HepG2 (cell line): ENCODE results near the gene AUTS2. TPM values are rescaled to one million over a fixed set of nuclear protein-coding genes. Genes with fewer than 3 reads are reported as not detected.

ENCODE experiments used
- ATAC-seq: fragments of 200-7000 bp; cut with Tn5 transposase; 3 replicates; pipeline ENCODE4 v1.9.1; 2020; ENCODE audit warnings: mild to moderate bottlenecking, moderate library complexity
- BruUV-seq: library from RNA; stranded (reverse); fragments of 400-500 nt; replicated peaks from 2 replicates; lab custom pipeline; 2021; lab: Mats Ljungman, UMichigan
- CTCF ChIA-PET: fragments of 300-600 bp; formaldehyde crosslinking; extraction: SDS; loops from one replicate; lab custom pipeline; 2021; ENCODE audit warnings: low total read pairs, inconsistent platforms, low intra/inter-chr PET ratio; lab: Yijun Ruan, JAX
- POLR2A ChIA-PET: fragments of 350-600 bp; sonication (Branson Sonifier 250); formaldehyde crosslinking; loops from one replicate; lab custom pipeline; 2020; ENCODE audit warnings: antibody characterized with exemption, inconsistent platforms; lab: Yijun Ruan, JAX
- DNase-seq: peaks from one replicate; pipeline ENCODE4 v3.0.0-alpha.2; 2015; ENCODE audit warnings: low spot score
- FAIRE-seq: peaks from 3 replicates; lab custom pipeline; 2011; peaks lifted over from hg19 to GRCh38; lab: Jason Lieb, UNC
- H2AFZ ChIP-seq: one replicate; pipeline ENCODE4 v1.6.1; 2011; ENCODE audit warnings: low read length, inconsistent platforms
- H3K27ac ChIP-seq: fragments of 300-600 bp; 3 replicates; pipeline ENCODE4 v1.8.0; 2011; ENCODE audit warnings: mixed run types, mild to moderate bottlenecking, mixed read lengths, low read length, inconsistent platforms; ENCODE audit not compliant: insufficient read depth; ENCODE audit errors: extremely low read length
- H3K27me3 ChIP-seq, 2 experiments: fragments of 200-600 bp in 1 of 2; 2 replicates in 1 of 2; 3 replicates in 1 of 2; pipeline versions ENCODE4 v1.6.0 to v1.8.0; 2011; ENCODE audit warnings: low read length in 2 of 2, mild to moderate bottlenecking in 2 of 2, moderate library complexity in 2 of 2, inconsistent platforms in 1 of 2; ENCODE audit not compliant: insufficient read depth in 2 of 2, control insufficient read depth in 1 of 2
- H3K36me3 ChIP-seq, 2 experiments: fragments of 200-600 bp in 1 of 2; replicated peaks in 1 of 2; 2 replicates in 1 of 2; 3 replicates in 1 of 2; pipeline versions ENCODE4 v1.5.1 to v1.8.0; 2011; ENCODE audit warnings: low read length in 2 of 2, inconsistent platforms in 1 of 2; ENCODE audit not compliant: insufficient read depth in 2 of 2, control insufficient read depth in 1 of 2
- H3K4me1 ChIP-seq: 2 replicates; pipeline ENCODE4 v1.5.1; 2012; ENCODE audit warnings: low read length, inconsistent platforms; ENCODE audit not compliant: insufficient read depth
- H3K4me2 ChIP-seq: 2 replicates; pipeline ENCODE4 v1.6.0; 2011; ENCODE audit warnings: low read depth, low read length, inconsistent platforms
- H3K4me3 ChIP-seq, 3 experiments: fragments of 200-600 bp in 1 of 3; sonication (generic), shearing (Covaris generic) in 1 of 3; replicated peaks in 1 of 3; 2 replicates each; pipeline ENCODE4 v1.5.1; 2011 to 2016; ENCODE audit warnings: low read length in 3 of 3, inconsistent platforms in 2 of 3, low read depth in 2 of 3, mild to moderate bottlenecking in 2 of 3, control low read depth in 1 of 3, mixed read lengths in 1 of 3; ENCODE audit not compliant: insufficient read depth in 1 of 3
- H3K79me2 ChIP-seq: one replicate; pipeline ENCODE4 v1.6.1; 2011; ENCODE audit warnings: low read length, inconsistent platforms; ENCODE audit not compliant: insufficient read depth
- H3K9ac ChIP-seq: 2 replicates; pipeline ENCODE4 v1.6.0; 2011; ENCODE audit warnings: mild to moderate bottlenecking, low read depth, low read length, inconsistent platforms; ENCODE audit not compliant: insufficient read depth
- H3K9me3 ChIP-seq: 2 replicates; pipeline ENCODE4 v1.5.1; 2012; ENCODE audit warnings: mild to moderate bottlenecking, low read length
- H4K20me1 ChIP-seq: 2 replicates; pipeline ENCODE4 v1.6.0; 2011; ENCODE audit warnings: inconsistent platforms, mild to moderate bottlenecking, low read length, moderate library complexity; ENCODE audit not compliant: insufficient read depth
- EED ChIP-seq: sonication (generic); formaldehyde crosslinking; IDR thresholded peaks from 2 replicates; pipeline ENCODE4 v1.5.0; 2020; ENCODE audit warnings: mild to moderate bottlenecking, missing genetic modification reagents
- GATA4 ChIP-seq: sonication (generic); IDR thresholded peaks from 2 replicates; pipeline ENCODE4 v1.6.1; 2016; ENCODE audit warnings: antibody characterized with exemption, low read depth, borderline replicate concordance
- HDAC2 ChIP-seq: sonication (generic); formaldehyde crosslinking; IDR thresholded peaks from 2 replicates; pipeline ENCODE4 v1.4.0; 2020; ENCODE audit warnings: missing genetic modification reagents
- JUN ChIP-seq: sonication (generic); formaldehyde crosslinking; IDR thresholded peaks from 2 replicates; pipeline ENCODE4 v1.4.0; 2020; ENCODE audit warnings: mild to moderate bottlenecking, missing genetic modification reagents
- PLSCR1 ChIP-seq: sonication (generic); formaldehyde crosslinking; IDR thresholded peaks from 2 replicates; pipeline ENCODE4 v1.5.0; 2020; ENCODE audit warnings: missing genetic modification reagents, mild to moderate bottlenecking, borderline replicate concordance
- SAP130 ChIP-seq: IDR thresholded peaks from 2 replicates; pipeline ENCODE4 v1.6.1; 2016; ENCODE audit warnings: low read depth
- ZC3H4 ChIP-seq: sonication (generic); formaldehyde crosslinking; IDR thresholded peaks from 2 replicates; pipeline ENCODE4 v1.4.0; 2020; ENCODE audit warnings: missing genetic modification reagents, borderline replicate concordance
- ZNF326 ChIP-seq: sonication (generic); formaldehyde crosslinking; IDR thresholded peaks from 2 replicates; pipeline ENCODE4 v1.4.0; 2020; ENCODE audit warnings: missing genetic modification reagents, borderline replicate concordance
- ZNF335 ChIP-seq: sonication (generic); formaldehyde crosslinking; IDR thresholded peaks from 2 replicates; pipeline ENCODE4 v1.4.0; 2020; ENCODE audit warnings: missing genetic modification reagents
- WGBS: methylation state at CpG from one replicate; pipeline ENCODE4 v1.1.6; 2017; ENCODE audit warnings: low lambda C conversion rate; 5-methylcytosine and 5-hydroxymethylcytosine counted together
- in situ Hi-C: cut with HindIII; loops from 2 replicates; pipeline ENCODE4 v1.10.0; 2017; ENCODE audit warnings: low pct_unique_long_range_greater_than_20kb; ENCODE audit not compliant: extremely low pct_ligation_motif_present
- intact Hi-C: fragments of 100-400 bp; cut with micrococcal nuclease; formaldehyde crosslinking; loops from one replicate; pipeline ENCODE4 v1.10.0; 2022; ENCODE audit not compliant: unreplicated experiment
- polyA plus RNA-seq, 8 experiments: library from polyadenylated mRNA; depleted of rRNA in 3 of 8; stranded (reverse) in 7 of 8; unstranded in 1 of 8; fragments of >200 nt; fragmentation: Illumina TruSeq in 4 of 8; extraction: Trizol in 4 of 8; gene quantifications; 2 replicates each; pipeline versions ENCODE4 v1.2.1 to v1.2.3, GENCODE V29; 2011 to 2016; ENCODE audit warnings: low read depth in 4 of 8, missing spikeins in 1 of 8, mixed read lengths in 1 of 8; ENCODE audit not compliant: insufficient read depth in 1 of 8
- total RNA-seq, 5 experiments: library from RNA; depleted of rRNA; stranded (reverse); fragments of >200 nt; fragmentation: Illumina TruSeq; extraction: Trizol; gene quantifications; 2 replicates each; pipeline ENCODE4 v1.2.3, GENCODE V29; 2016; ENCODE audit warnings: low read depth in 1 of 5
- TF ChIP-seq, protein P1 (sequence below): sonication (generic); formaldehyde crosslinking; IDR thresholded peaks from 2 replicates; pipeline ENCODE4 v1.5.1; 2020; ENCODE audit warnings: missing genetic modification reagents, mild to moderate bottlenecking, borderline replicate concordance
- TF ChIP-seq, protein P2 (sequence below): IDR thresholded peaks from 2 replicates; pipeline ENCODE4 v1.6.1; 2016; ENCODE audit warnings: mild to moderate bottlenecking, missing biosample characterization, missing genetic modification reagents
- TF ChIP-seq, protein P3 (sequence below): IDR thresholded peaks from 2 replicates; pipeline ENCODE4 v1.6.1; 2012; ENCODE audit warnings: low read length, improper control_type of control experiment

Gene AUTS2
- total and polyA plus RNA-seq, 2 of the 13 experiments (the other 11 are each of a cell fraction or from before 2014, with no cell fraction given) = 0.38 TPM; not detected in 1

DNA sequence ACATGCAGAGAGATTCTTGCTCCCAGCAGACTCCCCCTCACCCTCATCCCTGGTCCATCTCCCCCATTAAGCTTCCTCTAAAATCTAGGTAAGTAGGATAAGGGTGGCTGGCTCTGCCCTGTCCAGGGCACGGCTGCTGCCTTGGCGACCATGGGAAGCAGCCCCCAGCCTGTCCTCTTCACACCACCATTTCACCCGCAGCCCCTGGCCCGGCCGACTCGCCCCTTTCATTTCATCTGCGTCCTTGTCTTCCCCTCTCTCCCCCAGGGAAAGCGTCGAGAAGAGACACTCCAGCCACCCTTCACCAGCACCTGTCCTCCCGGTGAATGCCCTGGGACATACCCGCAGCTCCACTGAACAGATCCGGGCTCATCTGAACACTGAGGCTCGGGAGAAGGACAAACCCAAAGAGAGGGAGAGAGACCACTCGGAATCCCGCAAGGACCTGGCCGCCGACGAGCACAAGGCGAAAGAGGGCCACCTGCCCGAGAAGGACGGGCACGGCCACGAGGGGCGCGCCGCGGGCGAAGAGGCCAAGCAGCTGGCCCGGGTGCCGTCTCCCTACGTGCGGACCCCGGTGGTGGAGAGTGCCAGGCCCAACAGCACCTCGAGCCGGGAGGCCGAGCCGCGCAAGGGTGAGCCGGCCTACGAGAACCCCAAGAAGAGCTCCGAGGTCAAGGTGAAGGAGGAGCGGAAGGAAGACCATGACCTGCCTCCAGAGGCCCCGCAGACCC lies 1191.4 kb downstream of the AUTS2 start (continued):
- TF ChIP-seq, protein P1, sequence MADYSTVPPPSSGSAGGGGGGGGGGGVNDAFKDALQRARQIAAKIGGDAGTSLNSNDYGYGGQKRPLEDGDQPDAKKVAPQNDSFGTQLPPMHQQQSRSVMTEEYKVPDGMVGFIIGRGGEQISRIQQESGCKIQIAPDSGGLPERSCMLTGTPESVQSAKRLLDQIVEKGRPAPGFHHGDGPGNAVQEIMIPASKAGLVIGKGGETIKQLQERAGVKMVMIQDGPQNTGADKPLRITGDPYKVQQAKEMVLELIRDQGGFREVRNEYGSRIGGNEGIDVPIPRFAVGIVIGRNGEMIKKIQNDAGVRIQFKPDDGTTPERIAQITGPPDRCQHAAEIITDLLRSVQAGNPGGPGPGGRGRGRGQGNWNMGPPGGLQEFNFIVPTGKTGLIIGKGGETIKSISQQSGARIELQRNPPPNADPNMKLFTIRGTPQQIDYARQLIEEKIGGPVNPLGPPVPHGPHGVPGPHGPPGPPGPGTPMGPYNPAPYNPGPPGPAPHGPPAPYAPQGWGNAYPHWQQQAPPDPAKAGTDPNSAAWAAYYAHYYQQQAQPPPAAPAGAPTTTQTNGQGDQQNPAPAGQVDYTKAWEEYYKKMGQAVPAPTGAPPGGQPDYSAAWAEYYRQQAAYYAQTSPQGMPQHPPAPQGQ (CRISPR knock-in tag) = no peak
- TF ChIP-seq EED (CRISPR knock-in tag) = no peak
- no peak for TF ChIP-seq ZNF335 (CRISPR knock-in tag)
- no peak for TF ChIP-seq HDAC2 (CRISPR knock-in tag)
- TF ChIP-seq JUN = no peak
- no peak for TF ChIP-seq SAP130 (CRISPR knock-in tag)
- TF ChIP-seq PLSCR1 (CRISPR knock-in tag) = no peak

DNA sequence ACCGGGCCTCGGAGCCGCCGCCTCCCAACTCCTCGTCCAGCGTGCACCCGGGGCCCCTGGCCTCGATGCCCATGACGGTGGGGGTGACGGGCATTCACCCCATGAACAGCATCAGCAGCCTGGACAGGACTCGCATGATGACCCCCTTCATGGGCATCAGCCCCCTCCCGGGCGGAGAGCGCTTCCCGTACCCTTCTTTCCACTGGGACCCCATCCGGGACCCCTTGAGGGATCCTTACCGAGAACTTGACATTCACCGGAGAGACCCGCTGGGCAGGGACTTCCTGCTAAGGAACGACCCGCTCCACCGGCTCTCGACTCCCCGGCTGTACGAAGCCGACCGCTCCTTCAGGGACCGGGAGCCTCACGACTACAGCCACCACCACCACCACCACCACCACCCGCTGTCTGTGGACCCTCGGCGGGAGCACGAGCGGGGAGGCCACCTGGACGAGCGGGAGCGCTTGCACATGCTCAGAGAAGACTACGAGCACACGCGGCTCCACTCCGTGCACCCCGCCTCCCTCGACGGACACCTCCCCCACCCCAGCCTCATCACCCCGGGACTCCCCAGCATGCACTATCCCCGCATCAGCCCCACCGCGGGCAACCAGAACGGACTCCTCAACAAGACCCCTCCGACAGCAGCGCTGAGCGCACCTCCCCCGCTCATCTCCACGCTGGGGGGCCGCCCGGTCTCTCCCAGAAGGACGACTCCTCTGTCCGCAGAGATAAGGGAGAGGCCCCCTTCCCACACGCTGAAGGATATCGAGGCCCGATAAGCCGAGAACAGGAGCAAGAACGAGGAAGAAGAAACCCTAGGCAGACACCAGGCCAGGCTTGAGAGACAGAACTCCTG lies 1192.2 kb downstream of the AUTS2 start:
- H4K20me1 ChIP-seq = no peaks in the 10 kb centered on the region
- in situ Hi-C loops (no loop called here), intact Hi-C loops (no loop called here)
- H3K36me3 ChIP-seq = no peaks in the 10 kb centered on the region
- FAIRE-seq (no peak), DNase-seq (no peak), ATAC-seq (no peak)
- no peak overlapping the region for H3K27ac ChIP-seq
- no peak overlapping the region for H3K4me3 ChIP-seq
- no peak overlapping the region for H2AFZ ChIP-seq
- H3K9ac ChIP-seq = no peak overlapping the region
- no peak overlapping the region for H3K4me2 ChIP-seq
- H3K4me1 ChIP-seq = peaks cover 30% of the 10 kb centered on the region
- WGBS = 96% methylated on average over 22 of the region's 63 CpGs
- H3K27me3 ChIP-seq = no peaks in the 10 kb centered on the region
- no peaks in the 10 kb centered on the region for H3K79me2 ChIP-seq
- CTCF ChIA-PET = no interaction called here
- no TSS peak for BruUV-seq
- POLR2A ChIA-PET = no interaction called here
- H3K9me3 ChIP-seq = no peaks in the 10 kb centered on the region
- TF ChIP-seq, protein P2, sequence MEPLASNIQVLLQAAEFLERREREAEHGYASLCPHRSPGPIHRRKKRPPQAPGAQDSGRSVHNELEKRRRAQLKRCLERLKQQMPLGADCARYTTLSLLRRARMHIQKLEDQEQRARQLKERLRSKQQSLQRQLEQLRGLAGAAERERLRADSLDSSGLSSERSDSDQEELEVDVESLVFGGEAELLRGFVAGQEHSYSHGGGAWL = no peak
- TF ChIP-seq ZNF326 (no peak), ZC3H4 (CRISPR knock-in tag) (no peak), GATA4 (no peak)
- TF ChIP-seq, protein P3, sequence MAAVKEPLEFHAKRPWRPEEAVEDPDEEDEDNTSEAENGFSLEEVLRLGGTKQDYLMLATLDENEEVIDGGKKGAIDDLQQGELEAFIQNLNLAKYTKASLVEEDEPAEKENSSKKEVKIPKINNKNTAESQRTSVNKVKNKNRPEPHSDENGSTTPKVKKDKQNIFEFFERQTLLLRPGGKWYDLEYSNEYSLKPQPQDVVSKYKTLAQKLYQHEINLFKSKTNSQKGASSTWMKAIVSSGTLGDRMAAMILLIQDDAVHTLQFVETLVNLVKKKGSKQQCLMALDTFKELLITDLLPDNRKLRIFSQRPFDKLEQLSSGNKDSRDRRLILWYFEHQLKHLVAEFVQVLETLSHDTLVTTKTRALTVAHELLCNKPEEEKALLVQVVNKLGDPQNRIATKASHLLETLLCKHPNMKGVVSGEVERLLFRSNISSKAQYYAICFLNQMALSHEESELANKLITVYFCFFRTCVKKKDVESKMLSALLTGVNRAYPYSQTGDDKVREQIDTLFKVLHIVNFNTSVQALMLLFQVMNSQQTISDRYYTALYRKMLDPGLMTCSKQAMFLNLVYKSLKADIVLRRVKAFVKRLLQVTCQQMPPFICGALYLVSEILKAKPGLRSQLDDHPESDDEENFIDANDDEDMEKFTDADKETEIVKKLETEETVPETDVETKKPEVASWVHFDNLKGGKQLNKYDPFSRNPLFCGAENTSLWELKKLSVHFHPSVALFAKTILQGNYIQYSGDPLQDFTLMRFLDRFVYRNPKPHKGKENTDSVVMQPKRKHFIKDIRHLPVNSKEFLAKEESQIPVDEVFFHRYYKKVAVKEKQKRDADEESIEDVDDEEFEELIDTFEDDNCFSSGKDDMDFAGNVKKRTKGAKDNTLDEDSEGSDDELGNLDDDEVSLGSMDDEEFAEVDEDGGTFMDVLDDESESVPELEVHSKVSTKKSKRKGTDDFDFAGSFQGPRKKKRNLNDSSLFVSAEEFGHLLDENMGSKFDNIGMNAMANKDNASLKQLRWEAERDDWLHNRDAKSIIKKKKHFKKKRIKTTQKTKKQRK = no peak
